SW480 (cell line): Measurements from ENCODE around the gene TBCEL.
"Not testable (repeated sequence)": the region's sequence is repeated elsewhere in the genome, so short reads cannot be mapped to it uniquely, and the experiment has no call there.

Source experiments
- DNase-seq: peaks from one replicate; pipeline ENCODE4 v3.0.0-alpha.2; 2016; ENCODE audit warnings: low spot score

Gene TBCEL

DNA sequence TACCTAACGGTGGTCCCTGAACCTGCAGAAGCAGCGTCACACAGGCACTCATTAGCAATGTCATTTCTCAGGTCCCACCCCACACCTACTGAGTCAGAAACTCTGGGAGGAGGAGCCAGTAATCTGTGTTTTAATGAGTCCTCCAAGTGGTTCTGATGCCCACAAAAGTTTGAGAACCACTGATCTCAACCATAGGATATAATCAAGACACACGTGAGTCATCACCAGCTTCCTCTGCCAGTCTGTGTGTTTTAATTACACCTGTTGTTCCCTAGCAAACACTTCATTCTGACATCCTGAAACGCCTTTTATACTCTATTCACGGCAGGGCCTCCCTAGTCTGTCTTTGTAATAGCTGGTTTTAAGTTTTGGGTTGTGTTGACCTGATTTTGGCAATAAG is 82.9 kb downstream of the TBCEL start:
- DNase-seq, result peak; percentile 31

DNA sequence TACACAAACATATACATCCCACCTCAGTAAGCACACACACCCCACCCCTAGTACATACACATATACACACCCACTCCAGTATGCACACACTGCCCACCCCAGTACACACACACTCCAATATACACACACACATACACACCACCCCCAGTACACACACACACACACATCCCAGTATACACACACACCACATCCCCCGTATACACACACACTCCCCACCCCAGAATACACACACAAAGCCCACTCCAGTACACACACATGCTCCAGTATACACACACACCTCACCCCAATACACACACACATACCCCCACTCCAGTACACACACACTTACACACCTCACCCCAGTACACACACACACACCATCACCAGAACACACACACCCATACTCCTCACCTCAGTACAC is 84.5 kb downstream of the TBCEL start:
- no peak for DNase-seq

GRCh38 chr11:121109471-121109870 is 85.6 kb downstream of the TBCEL start:
- no peak for DNase-seq

GRCh38 chr11:121109916-121110586 is 86.1 kb downstream of the TBCEL start:
- no peak for DNase-seq

DNA sequence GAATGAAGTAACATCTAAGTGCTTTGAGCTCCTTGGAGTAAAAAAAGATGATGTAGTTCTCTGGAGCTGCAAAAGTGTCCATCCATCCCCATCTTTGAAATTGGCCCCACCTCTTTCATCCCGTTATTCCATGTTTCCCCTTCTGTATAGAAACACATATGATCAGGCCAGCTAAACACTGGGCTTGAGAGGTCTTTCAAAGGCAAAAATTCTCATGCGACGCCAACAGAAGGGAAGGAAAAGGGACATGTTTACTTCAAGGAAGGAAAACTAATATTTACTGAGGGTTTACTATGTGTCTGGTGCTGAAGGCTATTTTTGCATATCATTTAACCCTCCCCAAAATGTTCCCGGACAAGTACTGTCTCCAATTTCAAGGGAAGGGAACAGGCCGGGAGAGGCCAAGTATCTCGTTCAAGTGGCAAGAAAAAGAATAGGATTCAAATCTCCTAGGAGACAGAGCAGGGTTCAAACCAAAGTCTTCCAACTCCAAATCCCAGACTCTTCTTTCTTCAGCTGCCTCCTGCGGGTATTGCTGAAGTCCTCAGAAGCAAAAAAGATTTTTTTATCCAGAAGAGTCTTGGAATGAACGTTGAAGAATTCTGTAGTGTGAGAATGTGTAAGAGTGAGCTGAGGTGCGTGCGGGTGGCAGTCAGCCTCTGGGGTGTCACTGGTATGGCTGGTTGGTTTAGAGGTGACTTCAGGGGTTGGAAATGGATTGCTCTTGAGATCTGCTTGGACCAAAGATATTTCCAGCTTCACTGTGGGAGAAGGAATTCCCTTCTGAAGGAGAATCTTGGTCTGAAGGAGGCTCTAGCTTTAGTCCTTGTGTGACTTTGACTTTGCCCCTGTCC is 87.2 kb downstream of the TBCEL start:
- no peak for DNase-seq

DNA sequence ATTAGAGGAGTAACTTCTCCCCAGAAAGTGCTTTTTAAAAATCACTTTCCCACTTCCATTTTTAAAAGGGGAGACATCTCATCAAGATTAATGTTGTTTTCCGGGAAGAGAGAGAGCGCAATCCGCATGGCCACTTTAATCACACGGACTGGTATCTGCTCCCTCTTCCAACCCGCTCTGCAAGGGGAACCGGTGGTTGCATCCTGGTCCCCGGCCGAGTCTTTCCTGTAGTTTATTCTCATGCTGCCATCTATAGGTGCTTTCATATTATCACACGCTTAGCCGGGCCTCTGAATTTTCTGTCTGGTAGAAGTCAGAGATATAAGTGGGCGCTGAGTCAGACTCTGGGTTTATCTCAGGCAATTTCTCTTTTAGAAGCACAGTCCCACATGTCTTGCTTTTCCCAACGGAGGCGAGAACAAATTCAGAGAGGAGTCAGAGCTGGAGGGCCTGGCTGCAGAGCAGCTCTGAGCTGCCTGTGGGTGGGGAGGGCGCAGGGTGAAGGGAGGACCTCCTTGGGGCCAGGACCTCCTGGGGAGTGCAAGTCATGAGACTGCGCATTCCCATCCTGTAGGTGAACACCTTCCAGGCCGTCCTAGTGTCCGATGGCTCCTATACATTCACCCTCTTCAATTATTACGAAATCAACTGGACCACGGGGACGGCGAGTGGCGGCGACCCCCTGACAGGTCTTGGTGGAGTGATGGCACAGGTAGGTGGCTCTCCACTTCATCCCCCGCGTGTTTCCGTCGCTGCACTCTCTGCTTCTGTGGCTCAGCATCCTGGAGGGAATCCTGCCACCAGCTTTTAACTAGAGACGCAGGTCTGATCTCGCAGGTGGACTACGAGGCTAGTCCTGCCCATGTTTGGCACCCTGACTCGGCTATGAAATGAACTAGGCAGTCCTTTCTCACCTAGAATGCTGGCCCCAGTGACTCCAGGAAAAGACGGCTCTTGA is 88.9 kb downstream of the TBCEL start:
- DNase-seq, result peak; percentile 75

DNA sequence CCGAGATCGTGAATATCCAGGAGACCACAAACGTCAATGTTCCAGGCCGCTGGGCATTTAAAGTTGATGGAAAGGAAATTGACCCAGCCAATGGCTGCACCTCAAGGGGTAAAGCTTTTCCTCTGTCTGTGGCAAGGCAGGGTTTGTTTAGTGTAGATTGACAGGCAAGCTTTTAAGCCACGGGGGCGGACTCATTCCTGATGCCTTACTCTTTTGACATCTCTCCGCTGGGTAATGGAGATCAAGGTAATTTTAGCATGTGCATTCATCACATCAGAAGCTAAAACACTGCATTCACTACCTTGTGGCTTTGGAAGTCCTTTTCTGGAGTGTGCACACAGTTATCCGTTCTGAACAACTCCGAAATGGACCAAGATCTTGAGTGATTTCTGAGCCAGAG is 89.7 kb downstream of the TBCEL start:
- DNase-seq, result no peak

DNA sequence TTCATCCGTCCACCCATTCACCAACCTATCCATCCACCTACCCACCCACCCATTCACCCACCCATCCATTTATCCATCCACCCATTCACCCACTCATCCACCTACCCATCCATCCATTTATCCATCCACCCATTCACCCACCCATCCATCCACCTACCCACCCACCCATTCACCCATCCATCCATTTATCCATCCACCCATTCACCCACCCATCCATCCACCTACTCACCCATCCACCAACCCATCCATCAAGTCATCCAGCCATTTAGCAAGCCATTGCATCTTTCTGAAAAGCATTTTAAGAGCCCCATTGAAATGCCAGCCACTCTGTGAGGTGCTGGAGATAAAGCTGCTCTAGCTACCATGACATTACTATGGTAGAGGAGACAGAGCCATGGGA is 91.1 kb downstream of the TBCEL start:
- DNase-seq, result not testable (repeated sequence)

GRCh38 chr11:121117788-121118187 is 93.9 kb downstream of the TBCEL start:
- no peak for DNase-seq

GRCh38 chr11:121119440-121119839 is 95.5 kb downstream of the TBCEL start:
- DNase-seq, result no peak

DNA sequence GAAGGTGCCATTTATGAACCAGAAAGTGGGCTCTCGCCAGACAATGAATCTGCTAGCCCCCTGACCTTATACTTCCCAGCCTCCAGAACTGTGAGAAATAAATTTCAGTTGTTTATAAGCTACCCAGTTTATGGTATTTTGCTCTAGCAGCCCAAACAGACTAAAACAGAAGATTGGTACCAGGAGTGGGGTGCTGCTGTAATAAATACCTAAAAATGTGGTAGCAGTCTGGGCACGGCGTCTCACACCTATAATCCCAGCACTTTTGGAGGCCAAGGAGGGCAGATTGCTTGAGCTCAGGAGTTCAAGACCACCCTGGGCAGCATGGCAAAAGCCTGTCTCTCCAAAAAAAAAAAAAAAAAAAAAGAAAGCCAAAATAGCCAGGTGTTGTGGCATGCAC is 98.4 kb downstream of the TBCEL start:
- DNase-seq, result no peak

- DNase-seq, result no peak
Measured at GRCh38 chr11:121123496-121124069, 99.7 kb downstream of the TBCEL start.

- DNase-seq, result no peak
Measured at GRCh38 chr11:121127809-121128208, 103.9 kb downstream of the TBCEL start.

DNA sequence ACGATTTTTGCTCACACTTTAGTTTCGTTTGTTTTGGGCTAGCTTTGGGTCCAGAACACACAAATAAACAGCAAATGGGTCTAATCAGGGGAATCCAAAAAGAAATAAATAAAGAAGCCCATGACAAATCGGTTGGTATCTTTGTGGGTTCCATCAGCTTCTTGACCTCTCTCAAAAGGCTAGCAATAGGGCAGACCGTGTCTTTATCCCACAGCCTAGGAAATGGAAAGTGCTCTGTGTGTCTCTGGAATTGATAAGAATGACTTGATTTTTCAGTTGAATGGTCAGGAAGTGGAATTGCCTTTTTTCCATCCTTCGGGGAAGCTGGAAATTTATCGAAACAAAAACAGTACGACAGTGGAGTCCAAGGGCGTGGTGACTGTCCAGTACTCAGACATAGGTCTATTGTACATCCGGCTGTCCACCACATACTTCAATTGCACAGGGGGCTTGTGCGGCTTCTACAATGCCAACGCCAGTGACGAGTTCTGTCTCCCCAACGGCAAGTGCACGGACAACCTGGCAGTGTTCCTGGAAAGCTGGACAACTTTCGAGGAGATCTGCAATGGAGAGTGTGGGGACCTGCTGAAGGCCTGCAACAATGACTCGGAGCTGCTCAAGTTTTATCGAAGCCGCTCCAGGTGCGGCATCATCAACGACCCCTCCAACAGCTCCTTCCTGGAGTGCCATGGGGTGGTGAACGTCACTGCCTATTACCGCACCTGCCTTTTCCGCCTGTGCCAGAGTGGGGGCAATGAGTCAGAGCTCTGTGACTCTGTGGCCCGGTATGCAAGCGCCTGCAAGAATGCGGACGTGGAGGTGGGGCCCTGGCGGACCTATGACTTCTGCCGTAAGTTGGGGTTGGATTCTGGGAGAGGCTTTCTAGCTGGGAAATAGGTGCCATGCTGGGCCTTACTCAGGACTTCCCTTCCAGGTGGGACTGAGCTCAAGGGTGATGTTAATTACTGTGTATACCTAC is 105.7 kb downstream of the TBCEL start:
- no peak for DNase-seq

GRCh38 chr11:121131656-121132055 is 107.8 kb downstream of the TBCEL start:
- DNase-seq, result no peak

DNA sequence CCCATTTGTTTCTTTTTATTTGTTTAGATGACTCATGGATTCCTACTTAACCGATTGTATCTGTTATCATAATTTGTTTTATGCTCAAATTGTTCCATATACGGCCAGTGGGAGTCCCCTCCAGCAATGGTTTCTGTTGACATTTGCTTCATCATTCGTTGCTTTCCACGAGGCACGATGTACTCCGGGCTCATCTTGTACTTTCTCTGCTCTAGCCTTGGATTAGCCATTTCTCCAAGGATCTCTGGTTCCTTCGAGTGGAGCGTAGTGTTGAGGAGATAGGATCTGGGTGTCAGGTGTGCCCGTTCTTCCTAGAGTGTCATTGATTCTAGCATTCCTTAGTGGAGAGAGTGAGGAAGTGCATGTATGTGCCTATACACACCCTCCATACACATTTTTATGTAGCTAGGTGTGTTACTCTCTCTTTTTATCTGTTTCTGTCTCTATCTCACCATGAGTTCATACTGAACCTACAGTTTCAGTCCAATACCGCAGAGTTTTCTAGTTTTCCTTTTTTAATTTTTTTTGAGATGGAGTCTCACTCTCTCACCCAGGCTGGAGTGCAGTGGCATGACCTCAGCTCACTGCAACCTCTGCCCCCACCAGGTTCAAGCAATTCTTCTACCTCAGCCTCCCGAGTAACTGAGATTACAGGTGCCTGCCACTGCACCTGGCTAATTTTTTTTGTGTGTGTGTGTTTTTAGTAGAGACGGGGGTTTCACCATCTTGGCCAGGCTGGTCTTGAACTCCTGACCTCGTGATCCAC is 108.5 kb downstream of the TBCEL start:
- peak; percentile 28 for DNase-seq

- DNase-seq, result no peak
Measured at GRCh38 chr11:121134741-121135312, 110.9 kb downstream of the TBCEL start.

GRCh38 chr11:121137005-121137404 is 113.1 kb downstream of the TBCEL start:
- DNase-seq, result no peak

DNA sequence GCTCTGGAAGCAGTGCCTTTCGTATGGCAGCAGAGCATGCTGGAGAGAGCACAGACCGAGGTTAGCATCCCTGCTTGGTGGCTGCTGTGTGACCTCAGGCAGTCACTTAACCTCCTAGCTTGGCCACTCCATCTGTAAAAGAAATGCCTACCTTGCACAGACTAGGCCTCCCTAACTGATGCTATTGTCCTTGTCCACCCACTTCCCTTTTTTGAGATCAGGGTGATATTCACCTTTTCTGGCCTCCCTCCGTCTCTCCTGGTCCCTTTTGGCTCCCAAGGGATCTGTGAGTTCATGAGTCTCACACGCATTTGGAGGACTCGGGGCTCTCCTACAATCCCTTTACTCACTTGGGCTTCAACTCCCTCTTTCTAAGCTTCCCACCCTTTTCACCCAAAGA is 114.4 kb downstream of the TBCEL start:
- no peak for DNase-seq

GRCh38 chr11:121140369-121140768 is 116.5 kb downstream of the TBCEL start:
- DNase-seq, result no peak
